GM23248 (cell line): ENCODE measurements around the gene MYO16. TPM values are rescaled to one million over a fixed set of nuclear protein-coding genes. Genes with fewer than 3 reads are reported as not detected.
A peak's percentile ranks its signal among the peaks of the same experiment; 100 is the strongest.

Source experiments
- DNase-seq: peaks from one replicate; pipeline ENCODE4 v3.0.0-alpha.2; 2015
- H2AFZ ChIP-seq: fragments of 200-600 bp; sonication (generic); 2 replicates; pipeline ENCODE4 v1.6.1; 2016; ENCODE audit warnings: antibody characterized with exemption
- H3F3A ChIP-seq: fragments of 200-600 bp; sonication (generic); 2 replicates; pipeline ENCODE4 v1.6.1; 2016; ENCODE audit warnings: mild to moderate bottlenecking, antibody characterized with exemption, mixed run types; ENCODE audit not compliant: insufficient read depth
- H3K27ac ChIP-seq: fragments of 200-600 bp; sonication (generic); 2 replicates; pipeline ENCODE4 v1.5.1; 2016; ENCODE audit warnings: mild to moderate bottlenecking
- H3K27me3 ChIP-seq: fragments of 200-600 bp; sonication (generic); replicated peaks from 2 replicates; pipeline ENCODE4 v1.6.1; 2016; ENCODE audit warnings: mild to moderate bottlenecking; ENCODE audit not compliant: insufficient read depth
- H3K36me3 ChIP-seq: fragments of 200-600 bp; sonication (generic); 2 replicates; pipeline ENCODE4 v1.6.1; 2016; ENCODE audit warnings: low read depth, mild to moderate bottlenecking
- H3K4me1 ChIP-seq: fragments of 200-600 bp; sonication (generic); 2 replicates; pipeline ENCODE4 v1.6.1; 2016; ENCODE audit warnings: mild to moderate bottlenecking; ENCODE audit not compliant: insufficient read depth
- H3K4me2 ChIP-seq: fragments of 200-600 bp; sonication (generic); one replicate; pipeline ENCODE4 v1.6.1; 2016; ENCODE audit warnings: mild to moderate bottlenecking; ENCODE audit not compliant: unreplicated experiment
- H3K4me3 ChIP-seq: fragments of 200-600 bp; sonication (generic); 2 replicates; pipeline ENCODE4 v1.5.1; 2016; ENCODE audit warnings: mild to moderate bottlenecking
- H3K79me2 ChIP-seq: fragments of 200-600 bp; sonication (generic); 2 replicates; pipeline ENCODE4 v1.6.1; 2016; ENCODE audit warnings: mild to moderate bottlenecking; ENCODE audit not compliant: insufficient read depth
- H3K9ac ChIP-seq: fragments of 200-600 bp; sonication (generic); 2 replicates; pipeline ENCODE4 v1.6.1; 2016; ENCODE audit warnings: mild to moderate bottlenecking
- H3K9me2 ChIP-seq: fragments of 200-600 bp; sonication (generic); 2 replicates; pipeline ENCODE4 v1.6.1; 2016; ENCODE audit warnings: mixed run types, mild to moderate bottlenecking, moderate library complexity; ENCODE audit not compliant: insufficient read depth
- H3K9me3 ChIP-seq: fragments of 200-600 bp; sonication (generic); one replicate; pipeline ENCODE4 v1.6.1; 2017; ENCODE audit warnings: low read depth
- H4K20me1 ChIP-seq: fragments of 200-600 bp; sonication (generic); 2 replicates; pipeline ENCODE4 v1.6.0; 2016; ENCODE audit not compliant: insufficient read depth
- EZH2 ChIP-seq: fragments of 200-600 bp; sonication (generic); IDR thresholded peaks from 2 replicates; pipeline ENCODE4 v1.6.1; 2018; ENCODE audit warnings: antibody characterized with exemption, mild to moderate bottlenecking; ENCODE audit not compliant: insufficient read depth, poor library complexity, severe bottlenecking
- EZH2phosphoT487 ChIP-seq: fragments of 200-600 bp; sonication (generic); IDR thresholded peaks from 2 replicates; pipeline ENCODE4 v1.6.1; 2018; ENCODE audit warnings: antibody characterized with exemption, moderate library complexity, mild to moderate bottlenecking, low read depth; ENCODE audit not compliant: insufficient read depth
- WGBS, 2 experiments: methylation state at CpG; one replicate each; pipeline ENCODE4 v1.1.6; 2015 to 2017; ENCODE audit warnings: low lambda C conversion rate in 2 of 2, low coverage in 1 of 2; ENCODE audit errors: missing lambda C conversion rate in 2 of 2; 5-methylcytosine and 5-hydroxymethylcytosine counted together
- in situ Hi-C: fragments of 300-500 bp; cut with MboI; formaldehyde crosslinking; loops from 2 replicates; pipeline ENCODE4 v1.15.0; 2020
- polyA plus RNA-seq: library from polyadenylated mRNA; unstranded; fragments of >200 nt; fragmentation: Nextera tagmentation; extraction: Ambion mirVana; gene quantifications from 2 replicates; pipeline ENCODE4 v1.2.1, GENCODE V29; 2016
- total RNA-seq: library from RNA; depleted of rRNA; stranded (reverse); fragments of >200 nt; shearing (Covaris generic); gene quantifications from 2 replicates; pipeline ENCODE4 v1.2.3, GENCODE V29; 2014

Gene MYO16
- total and polyA plus RNA-seq, 2 experiments from 2014 or later, result not detected

DNA sequence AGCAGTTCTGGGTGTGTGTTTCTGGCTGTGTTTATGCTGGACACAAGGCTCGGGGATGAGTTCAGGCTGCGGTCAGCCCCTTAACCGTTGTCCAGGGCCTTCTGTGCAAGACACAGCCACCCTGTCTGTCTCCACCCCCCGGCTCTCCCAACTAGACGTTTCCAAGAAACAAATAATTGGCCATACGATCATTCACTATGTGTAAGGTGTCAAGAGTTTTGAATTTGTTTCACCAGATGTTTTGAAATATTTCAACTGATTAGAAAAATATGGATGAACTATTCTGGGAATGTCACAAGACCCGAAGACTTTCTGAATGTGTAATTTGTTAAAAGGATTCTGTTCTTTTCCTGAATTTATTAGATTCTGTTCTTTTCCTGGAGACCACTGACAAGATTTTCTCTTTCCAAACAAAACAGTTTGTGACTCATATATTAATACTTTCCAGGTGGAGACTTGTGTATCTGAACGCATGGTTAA, 318.2 kb downstream of the MYO16 start:
- Histone ChIP-seq H3K36me3 (no peaks in the 10 kb centered on the region), H4K20me1 (no peaks in the 10 kb centered on the region), H3K79me2 (no peaks in the 10 kb centered on the region), H3K27me3 (no peaks in the 10 kb centered on the region), H3K9ac (peak overlapping the region; percentile 35; the same call in 1 of the 2 replicates), H3F3A (peaks cover 24% of the 10 kb centered on the region; the same call in 1 of the 2 replicates), H3K9me3 (no peaks in the 10 kb centered on the region), H3K4me1 (peaks cover 31% of the 10 kb centered on the region), H3K4me2 (peak overlapping the region; percentile 60), H3K4me3 (no peak overlapping the region), H3K27ac (peak overlapping the region; percentile 62), H3K9me2 (no peaks in the 10 kb centered on the region), H2AFZ (peak overlapping the region; percentile 41)
- 2 to 3% methylated on average over 8 of the region's 8 CpGs for WGBS, 2 experiments
- DNase-seq, result peak; percentile 75
- in situ Hi-C loops, result no loop called here
- TF ChIP-seq EZH2phosphoT487 (0 out of 2 replicates have a peak, but pooled peaks have one; percentile 23), EZH2 (no peak)

DNA sequence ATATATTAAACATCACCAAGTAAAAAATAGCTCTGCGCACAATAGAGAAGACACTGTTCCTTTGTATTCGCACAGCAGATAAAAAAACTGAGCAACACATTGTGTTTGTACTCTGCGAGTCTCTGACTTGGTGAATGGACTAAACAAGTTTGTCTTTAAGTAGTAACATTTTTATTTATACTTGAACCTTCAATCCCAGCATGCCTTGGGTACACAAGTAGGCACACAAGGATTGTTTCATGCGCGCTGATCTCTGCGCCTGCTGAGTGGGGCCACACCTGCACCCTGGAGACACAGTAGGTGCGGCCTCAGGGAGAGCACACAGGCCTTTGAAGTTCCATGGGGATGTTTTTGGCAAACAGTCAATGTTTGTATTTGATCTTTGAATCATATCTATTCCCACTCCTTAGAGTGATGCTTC, 318.9 kb downstream of the MYO16 start:
- H3K9me2 ChIP-seq, result no peaks in the 10 kb centered on the region
- 58 to 60% methylated on average over 7 of the region's 7 CpGs for WGBS, 2 experiments
- peak overlapping the region; percentile 60 for H3K4me2 ChIP-seq
- no peaks in the 10 kb centered on the region for H4K20me1 ChIP-seq
- no peak overlapping the region for H3K9ac ChIP-seq
- H3K36me3 ChIP-seq, result no peaks in the 10 kb centered on the region
- no peak overlapping the region for H3K4me3 ChIP-seq
- no peaks in the 10 kb centered on the region for H3K27me3 ChIP-seq
- peaks cover 24% of the 10 kb centered on the region; the same call in 1 of the 2 replicates for H3F3A ChIP-seq
- peak overlapping the region; percentile 62 for H3K27ac ChIP-seq
- no peak for TF ChIP-seq EZH2phosphoT487
- no peak for TF ChIP-seq EZH2
- H3K9me3 ChIP-seq, result no peaks in the 10 kb centered on the region
- peak; percentile 18 for DNase-seq
- H2AFZ ChIP-seq, result no peak overlapping the region
- in situ Hi-C loops, result no loop called here
- peaks cover 31% of the 10 kb centered on the region for H3K4me1 ChIP-seq
- no peaks in the 10 kb centered on the region for H3K79me2 ChIP-seq

GRCh38 chr13:108950333-108951010, 321.1 kb downstream of the MYO16 start:
- TF ChIP-seq EZH2phosphoT487 (no peak), EZH2 (no peak)
- H4K20me1 ChIP-seq, result no peaks in the 10 kb centered on the region
- no peaks in the 10 kb centered on the region for H3K27me3 ChIP-seq
- WGBS, 2 experiments, result 85 to 89% methylated on average over 8 of the region's 8 CpGs
- peaks cover 18% of the 10 kb centered on the region for H3K4me1 ChIP-seq
- no peaks in the 10 kb centered on the region for H3K36me3 ChIP-seq
- no peak overlapping the region for H2AFZ ChIP-seq
- no peak overlapping the region for H3K4me3 ChIP-seq
- H3K9me2 ChIP-seq, result no peaks in the 10 kb centered on the region
- DNase-seq, result no peak
- H3K9me3 ChIP-seq, result no peaks in the 10 kb centered on the region
- no peak overlapping the region for H3K27ac ChIP-seq
- H3K9ac ChIP-seq, result no peak overlapping the region
- no peaks in the 10 kb centered on the region for H3K79me2 ChIP-seq
- H3K4me2 ChIP-seq, result no peak overlapping the region
- H3F3A ChIP-seq, result peaks cover 19% of the 10 kb centered on the region; the same call in 1 of the 2 replicates
- in situ Hi-C loops, result loop anchor here (10.0 kb wide), 1 partner anchor 1154 kb away; no protein-coding TSS in a partner anchor

DNA sequence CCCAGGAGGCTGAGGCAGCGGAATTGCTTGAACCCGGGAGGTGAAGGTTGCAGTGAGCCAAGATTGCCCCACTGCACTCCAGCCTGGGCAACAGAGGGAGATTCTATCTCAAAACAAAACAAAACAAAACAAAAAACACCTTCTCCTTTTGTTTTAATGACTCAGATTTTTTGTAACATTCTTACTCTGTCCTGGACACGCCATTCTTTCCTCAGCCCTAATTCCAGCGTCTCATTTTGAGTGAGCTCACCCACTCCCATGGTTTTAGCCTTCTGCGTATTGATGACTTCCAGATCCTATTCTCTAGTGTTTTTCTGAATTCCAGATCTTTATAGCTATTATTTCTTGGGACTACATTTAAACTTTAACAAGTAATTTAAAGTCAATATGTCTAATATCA, 326.3 kb downstream of the MYO16 start:
- Histone ChIP-seq H3K4me2 (no peak overlapping the region), H3K9me2 (no peaks in the 10 kb centered on the region), H4K20me1 (no peaks in the 10 kb centered on the region), H3F3A (no peaks in the 10 kb centered on the region), H3K36me3 (no peaks in the 10 kb centered on the region), H3K9me3 (no peaks in the 10 kb centered on the region), H3K27ac (no peak overlapping the region), H3K79me2 (no peaks in the 10 kb centered on the region), H3K27me3 (no peaks in the 10 kb centered on the region), H3K4me1 (peaks cover 4% of the 10 kb centered on the region; the same call in 1 of the 2 replicates), H3K4me3 (no peak overlapping the region), H2AFZ (no peak overlapping the region), H3K9ac (no peak overlapping the region)
- DNase-seq, result no peak
- 93 to 95% methylated on average over 5 of the region's 5 CpGs for WGBS, 2 experiments
- no peak for TF ChIP-seq EZH2phosphoT487
- in situ Hi-C loops, result loop anchor here (10.0 kb wide), 1 partner anchor 1149 kb away; no protein-coding TSS in a partner anchor
